Fibroblast of lung (primary cell): ENCODE data around the gene FADS6. TPM values are rescaled to one million over a fixed set of nuclear protein-coding genes. Genes with fewer than 3 reads are reported as not detected.

Source experiments
- DNase-seq, 2 donors: peaks; one replicate each; pipeline versions ENCODE4 v3.0.0 to v3.0.0-alpha.2; 2010; ENCODE audit warnings: low read depth in 2 of 2
- H2AFZ ChIP-seq: 2 replicates; pipeline ENCODE4 v1.5.1; 2012; ENCODE audit warnings: low read length, control low read depth, inconsistent platforms
- H3K27ac ChIP-seq: 2 replicates; pipeline ENCODE4 v1.5.1; 2011; ENCODE audit warnings: low read length, control low read depth; ENCODE audit not compliant: insufficient read depth
- H3K27me3 ChIP-seq: 2 replicates; pipeline ENCODE4 v1.5.1; 2011; ENCODE audit warnings: mild to moderate bottlenecking, low read length; ENCODE audit not compliant: control insufficient read depth, insufficient read depth
- H3K36me3 ChIP-seq: 2 replicates; pipeline ENCODE4 v1.5.1; 2011; ENCODE audit warnings: low read length; ENCODE audit not compliant: control insufficient read depth, insufficient read depth
- H3K4me1 ChIP-seq: 2 replicates; pipeline ENCODE4 v1.5.1; 2011; ENCODE audit warnings: low read length; ENCODE audit not compliant: control insufficient read depth, insufficient read depth; ENCODE audit errors: extremely low read depth
- H3K4me2 ChIP-seq: 2 replicates; pipeline ENCODE4 v1.5.1; 2011; ENCODE audit warnings: low read length, control low read depth; ENCODE audit not compliant: insufficient read depth; ENCODE audit errors: extremely low read depth
- H3K4me3 ChIP-seq, 4 experiments: fragments of 200-600 bp in 1 of 4; sonication (generic) in 1 of 4; replicated peaks in 1 of 4; 2 replicates each; pipeline ENCODE4 v1.5.1; 2011 to 2016; ENCODE audit warnings: low read length in 4 of 4, low read depth in 3 of 4, mild to moderate bottlenecking in 3 of 4, control low read depth in 2 of 4, inconsistent platforms in 1 of 4, mixed read lengths in 1 of 4; ENCODE audit not compliant: insufficient read depth in 1 of 4; ENCODE audit errors: control extremely low read depth in 1 of 4
- H3K79me2 ChIP-seq: 2 replicates; pipeline ENCODE4 v1.5.1; 2012; ENCODE audit warnings: mild to moderate bottlenecking, low read length, inconsistent platforms; ENCODE audit not compliant: control insufficient read depth, insufficient read depth
- H3K9ac ChIP-seq: 2 replicates; pipeline ENCODE4 v1.5.1; 2011; ENCODE audit warnings: mild to moderate bottlenecking, low read length, control low read depth; ENCODE audit not compliant: insufficient read depth
- H3K9me3 ChIP-seq: 2 replicates; pipeline ENCODE4 v1.5.1; 2012; ENCODE audit warnings: low read depth, low read length; ENCODE audit not compliant: control insufficient read depth, insufficient read depth
- H4K20me1 ChIP-seq: 2 replicates; pipeline ENCODE4 v1.5.1; 2011; ENCODE audit warnings: low read length; ENCODE audit not compliant: control insufficient read depth, insufficient read depth; ENCODE audit errors: extremely low read depth
- CTCF ChIP-seq, 2 donors: IDR thresholded peaks in 1 of 2; conservative IDR thresholded peaks in 1 of 2; 1 replicate in 1 of 2; 2 replicates in 1 of 2; pipeline ENCODE4 v1.5.1; 2011 to 2012; ENCODE audit warnings: low read length in 2 of 2, control low read depth in 1 of 2, inconsistent platforms in 1 of 2, low read depth in 1 of 2, mild to moderate bottlenecking in 1 of 2
- EZH2 ChIP-seq: IDR thresholded peaks from 2 replicates; pipeline ENCODE4 v1.5.1; 2012; ENCODE audit warnings: low read length, control low read depth, mild to moderate bottlenecking; ENCODE audit errors: missing control alignments
- polyA plus RNA-seq, 2 donors: library from polyadenylated mRNA; depleted of rRNA in 1 of 2; stranded (reverse) in 1 of 2; unstranded in 1 of 2; fragments of >200 nt; gene quantifications; 2 replicates each; pipeline ENCODE4 v1.2.1, GENCODE V29; 2011 to 2012; ENCODE audit warnings: missing spikeins in 1 of 2
- total RNA-seq: library from RNA; depleted of rRNA; stranded (reverse); fragments of >200 nt; gene quantifications from 2 replicates; pipeline ENCODE4 v1.2.1, GENCODE V29; 2014

FADS6 gene
- total and polyA plus RNA-seq, 2 donors (not counting 1 experiment from before 2014, with no cell fraction given) = not detected

DNA sequence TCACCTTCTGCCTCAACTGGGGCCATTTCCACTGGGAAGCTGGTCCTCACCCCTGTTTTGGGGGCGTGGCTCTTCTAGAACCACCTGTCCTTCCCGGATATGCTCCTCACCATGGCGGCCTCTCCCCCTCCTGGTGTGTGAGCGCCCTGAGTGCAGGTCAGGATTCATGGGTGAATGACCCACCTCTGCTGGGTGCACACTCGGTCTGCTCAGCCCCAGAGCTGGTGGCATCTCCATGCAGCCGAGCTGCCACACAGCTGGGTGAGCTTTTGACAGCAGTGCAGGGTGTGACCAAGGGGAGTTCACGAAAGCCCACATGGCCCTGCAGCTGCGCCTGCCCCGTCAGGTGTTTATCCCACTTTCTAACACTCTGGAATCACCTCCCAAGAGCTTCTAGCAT lies 61.0 kb downstream of the FADS6 start:
- no peak overlapping the region for H3K4me3 ChIP-seq
- H2AFZ ChIP-seq = no peak overlapping the region
- TF ChIP-seq CTCF (conservative IDR thresholded peaks at IDR 0.05 in 1 of 2, IDR thresholded peaks at IDR 0.05 in 1 of 2; ENCODE audit: low read depth in 1 of 2, low read length in 2 of 2) (no peak), EZH2 (no peak)
- H4K20me1 ChIP-seq = no peaks in the 10 kb centered on the region
- DNase-seq = no peak
- H3K4me2 ChIP-seq = no peak overlapping the region
- no peaks in the 10 kb centered on the region for H3K4me1 ChIP-seq
- H3K27me3 ChIP-seq = no peaks in the 10 kb centered on the region
- no peaks in the 10 kb centered on the region for H3K36me3 ChIP-seq
- H3K9ac ChIP-seq = no peak overlapping the region
- H3K27ac ChIP-seq = no peak overlapping the region
- H3K79me2 ChIP-seq = no peaks in the 10 kb centered on the region
- H3K9me3 ChIP-seq = no peaks in the 10 kb centered on the region

DNA sequence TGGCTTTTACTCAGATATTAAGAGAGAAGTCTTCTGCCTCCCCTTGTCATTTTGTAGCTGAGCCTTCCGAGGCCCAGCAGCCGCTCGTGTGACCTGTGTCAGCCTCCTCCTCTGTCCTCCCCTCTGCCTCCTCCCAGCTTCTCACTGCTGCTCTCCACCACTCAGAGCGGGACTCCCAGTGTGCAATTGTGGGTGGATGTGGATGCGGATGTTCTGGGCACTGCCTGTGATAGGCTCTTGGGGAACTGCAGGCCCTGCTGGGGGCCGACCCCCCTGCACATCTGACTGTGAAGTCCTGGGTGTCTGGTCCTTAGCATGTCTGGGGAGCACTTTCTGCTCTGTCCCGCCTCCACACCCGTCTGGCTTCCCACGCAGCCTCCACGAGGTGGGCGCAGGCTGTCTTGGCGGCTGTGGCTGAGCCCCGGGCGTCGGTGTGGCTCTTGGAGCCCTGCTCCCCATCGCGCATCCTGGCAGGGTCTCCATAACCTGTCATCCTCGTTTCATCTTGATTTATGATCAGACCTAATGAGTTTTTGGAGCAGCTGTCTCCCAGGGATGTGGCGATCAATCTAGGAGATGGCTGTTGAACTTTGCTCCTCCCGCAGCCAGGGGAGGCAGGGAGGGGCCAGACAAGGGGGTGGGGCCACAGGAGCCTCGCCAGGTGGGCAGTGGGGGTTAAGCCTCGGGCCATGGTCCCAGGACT lies 61.8 kb downstream of the FADS6 start:
- Histone ChIP-seq H3K36me3 (no peaks in the 10 kb centered on the region), H3K79me2 (no peaks in the 10 kb centered on the region), H4K20me1 (no peaks in the 10 kb centered on the region), H3K27me3 (no peaks in the 10 kb centered on the region), H2AFZ (no peak overlapping the region), H3K27ac (no peak overlapping the region), H3K4me1 (no peaks in the 10 kb centered on the region), H3K9ac (no peak overlapping the region), H3K4me2 (no peak overlapping the region), H3K9me3 (no peaks in the 10 kb centered on the region), H3K4me3 (no peak overlapping the region)
- DNase-seq = no peak
- no peak for TF ChIP-seq CTCF (conservative IDR thresholded peaks at IDR 0.05 in 1 of 2, IDR thresholded peaks at IDR 0.05 in 1 of 2; ENCODE audit: low read depth in 1 of 2, low read length in 2 of 2)
- TF ChIP-seq EZH2 = no peak

DNA sequence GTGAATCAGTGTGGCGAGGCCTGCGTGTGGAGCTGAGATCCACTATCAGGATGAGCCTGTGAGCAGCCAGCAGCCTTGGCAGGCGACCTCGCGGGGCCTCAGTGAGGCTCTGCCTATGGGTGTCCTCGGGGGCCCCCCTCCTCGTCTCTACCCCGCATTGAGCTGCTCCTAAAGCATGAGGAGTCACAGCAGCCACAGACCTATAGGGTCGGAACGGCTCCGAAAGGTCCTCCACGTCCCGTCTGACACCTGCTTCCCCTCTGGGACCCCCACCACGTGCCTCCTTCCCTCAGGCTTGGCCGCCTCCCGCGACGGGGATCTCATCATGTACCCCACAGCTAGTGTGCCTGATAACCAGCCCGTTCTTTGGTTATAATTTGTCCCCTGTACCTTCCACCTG lies 62.6 kb downstream of the FADS6 start:
- TF ChIP-seq EZH2 (no peak), CTCF (conservative IDR thresholded peaks at IDR 0.05 in 1 of 2, IDR thresholded peaks at IDR 0.05 in 1 of 2; ENCODE audit: low read depth in 1 of 2, low read length in 2 of 2) (no peak)
- Histone ChIP-seq H3K4me2 (no peak overlapping the region), H3K36me3 (no peaks in the 10 kb centered on the region), H3K27me3 (no peaks in the 10 kb centered on the region), H3K4me3 (no peak overlapping the region), H3K79me2 (no peaks in the 10 kb centered on the region), H3K4me1 (no peaks in the 10 kb centered on the region), H2AFZ (no peak overlapping the region), H3K9me3 (no peaks in the 10 kb centered on the region), H3K27ac (no peak overlapping the region), H3K9ac (no peak overlapping the region), H4K20me1 (no peaks in the 10 kb centered on the region)
- DNase-seq = no peak
